Astrocyte of the cerebellum (primary cell): ENCODE measurements around the gene TRAM2.

ENCODE experiments used
- DNase-seq: peaks from one replicate; pipeline ENCODE4 v3.0.0-alpha.2; 2011; ENCODE audit warnings: low read depth
- H3K4me3 ChIP-seq: 2 replicates; pipeline ENCODE4 v1.5.1; 2011; ENCODE audit warnings: mild to moderate bottlenecking, low read depth, low read length, moderate library complexity
- CTCF ChIP-seq: IDR thresholded peaks from 2 replicates; pipeline ENCODE4 v1.5.1; 2012; ENCODE audit warnings: low read length, low read depth, moderate library complexity, mild to moderate bottlenecking; ENCODE audit errors: missing control alignments
- in situ Hi-C: cut with HindIII; loops from 2 replicates; pipeline ENCODE4 v1.10.0; 2017; ENCODE audit warnings: low sequenced_read_pairs

TRAM2 gene

GRCh38 chr6:52616059-52616690 lies 39.3 kb upstream of the TRAM2 start:
- no peak for DNase-seq
- in situ Hi-C loops = no loop called here
- no peak for TF ChIP-seq CTCF
- no peak overlapping the region for H3K4me3 ChIP-seq

GRCh38 chr6:52612336-52613054 lies 35.6 kb upstream of the TRAM2 start:
- no peak for DNase-seq
- in situ Hi-C loops = no loop called here
- no peak overlapping the region for H3K4me3 ChIP-seq
- no peak for TF ChIP-seq CTCF

GRCh38 chr6:52611833-52612232 lies 35.0 kb upstream of the TRAM2 start:
- TF ChIP-seq CTCF = no peak

GRCh38 chr6:52610745-52611355 lies 34.0 kb upstream of the TRAM2 start:
- in situ Hi-C loops = no loop called here
- no peak for DNase-seq
- H3K4me3 ChIP-seq = no peak overlapping the region
- TF ChIP-seq CTCF = no peak

More at GRCh38 chr6:52611833-52612232, 35.0 kb upstream of the TRAM2 start:
- no peak for DNase-seq
- no peak overlapping the region for H3K4me3 ChIP-seq
- in situ Hi-C loops = no loop called here

DNA sequence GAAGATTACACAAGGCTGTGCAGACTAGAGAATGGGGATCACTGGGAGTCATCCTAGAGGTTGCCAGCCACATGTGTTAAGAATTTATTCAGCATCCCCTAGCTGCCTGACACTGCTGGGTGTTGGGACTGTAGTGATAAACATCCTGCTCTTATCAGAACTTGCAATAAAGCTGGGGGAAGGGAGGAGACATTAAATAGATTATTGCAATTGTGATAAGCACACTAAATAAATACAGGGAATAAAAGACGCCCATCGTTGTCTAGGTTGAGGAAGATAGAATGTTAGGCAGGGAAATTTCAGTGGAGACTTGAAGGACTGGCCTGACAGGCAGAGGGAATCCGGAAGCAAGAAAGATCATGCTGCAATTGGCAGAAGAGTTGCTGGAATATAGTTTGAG lies 33.2 kb upstream of the TRAM2 start:
- no peak for TF ChIP-seq CTCF
- no peak overlapping the region for H3K4me3 ChIP-seq
- in situ Hi-C loops = no loop called here
- no peak for DNase-seq

DNA sequence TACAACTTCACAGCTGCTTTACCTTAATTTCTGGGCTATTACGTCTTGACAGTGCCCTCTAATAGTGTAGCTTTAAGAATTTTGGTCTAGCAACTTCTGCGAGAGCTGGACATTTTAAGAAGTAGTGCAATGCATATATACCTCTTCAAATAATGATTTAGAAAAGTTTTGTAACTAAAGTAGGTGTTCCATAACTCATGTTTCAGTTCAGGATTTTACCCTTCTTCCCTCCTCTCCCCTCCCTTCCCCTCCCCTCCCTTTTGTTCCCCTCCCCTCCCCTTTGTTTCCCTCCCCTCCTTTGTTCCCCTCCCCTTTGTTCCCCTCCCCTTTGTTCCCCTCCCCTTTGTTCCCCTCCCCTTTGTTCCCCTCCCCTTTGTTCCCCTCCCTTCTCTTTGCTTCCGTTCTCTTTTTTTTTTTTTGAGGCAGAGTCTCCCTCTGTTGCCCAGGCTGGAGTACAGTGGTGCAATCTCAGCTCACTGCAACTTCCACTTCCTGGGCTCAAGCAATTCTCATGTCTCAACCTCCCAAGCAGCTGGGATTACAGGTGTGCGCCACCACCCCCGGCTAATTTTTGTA lies 28.8 kb upstream of the TRAM2 start:
- no peak for DNase-seq
- no peak for TF ChIP-seq CTCF
- H3K4me3 ChIP-seq = no peak overlapping the region
- in situ Hi-C loops = no loop called here
